H9 (cell line): ENCODE results near the gene AWAT2. TPM values are rescaled to one million over a fixed set of nuclear protein-coding genes. Genes with fewer than 3 reads are reported as not detected.

Experiments
- DNase-seq: peaks from one replicate; pipeline ENCODE4 v3.0.0-alpha.2; 2017
- H2AFZ ChIP-seq: one replicate; pipeline ENCODE4 v1.6.1; 2013; ENCODE audit warnings: mild to moderate bottlenecking, low read length, control low read depth, moderate library complexity
- H2AK5ac ChIP-seq: 2 replicates; pipeline ENCODE4 v1.6.1; 2013; ENCODE audit warnings: low read length, control low read depth, mixed read lengths; ENCODE audit not compliant: insufficient read length
- H2BK120ac ChIP-seq: one replicate; pipeline ENCODE4 v1.6.1; 2013; ENCODE audit warnings: low read depth, mild to moderate bottlenecking, low read length, control low read depth, inconsistent platforms; ENCODE audit not compliant: poor library complexity, severe bottlenecking
- H2BK12ac ChIP-seq: 2 replicates; pipeline ENCODE4 v1.6.1; 2013; ENCODE audit warnings: low read length, control low read depth, mixed read lengths, low read depth; ENCODE audit not compliant: insufficient read length
- H2BK15ac ChIP-seq: 2 replicates; pipeline ENCODE4 v1.6.1; 2013; ENCODE audit warnings: low read depth, low read length, control low read depth
- H2BK20ac ChIP-seq: one replicate; pipeline ENCODE4 v1.6.1; 2013; ENCODE audit warnings: low read depth, mild to moderate bottlenecking, low read length, control low read depth, inconsistent platforms; ENCODE audit not compliant: poor library complexity, severe bottlenecking
- H2BK5ac ChIP-seq: 2 replicates; pipeline ENCODE4 v1.6.1; 2013; ENCODE audit warnings: low read length, control low read depth, mixed read lengths; ENCODE audit not compliant: insufficient read length
- H3K14ac ChIP-seq: 2 replicates; pipeline ENCODE4 v1.6.1; 2013; ENCODE audit warnings: low read length, control low read depth; ENCODE audit not compliant: insufficient read depth
- H3K18ac ChIP-seq: 2 replicates; pipeline ENCODE4 v1.6.1; 2013; ENCODE audit warnings: low read depth, mild to moderate bottlenecking, mixed read lengths, low read length, control low read depth; ENCODE audit not compliant: insufficient read length
- H3K23ac ChIP-seq: 2 replicates; pipeline ENCODE4 v1.6.1; 2013; ENCODE audit warnings: low read length, control low read depth, mixed read lengths, low read depth; ENCODE audit not compliant: insufficient read length
- H3K23me2 ChIP-seq: 2 replicates; pipeline ENCODE4 v1.6.1; 2013; ENCODE audit warnings: low read depth, mild to moderate bottlenecking, mixed read lengths, low read length, control low read depth; ENCODE audit not compliant: insufficient read length, poor library complexity, severe bottlenecking
- H3K27ac ChIP-seq: 2 replicates; pipeline ENCODE4 v1.5.1; 2013; ENCODE audit warnings: low read length, control low read depth, mixed read lengths, low read depth; ENCODE audit not compliant: insufficient read length
- H3K27me3 ChIP-seq: 2 replicates; pipeline ENCODE4 v1.6.1; 2013; ENCODE audit warnings: low read length, control low read depth, inconsistent platforms; ENCODE audit not compliant: insufficient read depth
- H3K4ac ChIP-seq: 2 replicates; pipeline ENCODE4 v1.6.1; 2013; ENCODE audit warnings: low read depth, mild to moderate bottlenecking, control low read depth, inconsistent platforms, low read length, moderate library complexity
- H3K4me1 ChIP-seq: 2 replicates; pipeline ENCODE4 v1.6.1; 2013; ENCODE audit warnings: low read length, control low read depth, inconsistent platforms; ENCODE audit not compliant: insufficient read depth
- H3K4me2 ChIP-seq: 2 replicates; pipeline ENCODE4 v1.6.1; 2013; ENCODE audit warnings: low read length, control low read depth, mixed read lengths; ENCODE audit not compliant: insufficient read length, insufficient read depth
- H3K56ac ChIP-seq: 2 replicates; pipeline ENCODE4 v1.6.1; 2013; ENCODE audit warnings: low read depth, mild to moderate bottlenecking, mixed read lengths, low read length, control low read depth; ENCODE audit not compliant: insufficient read length
- H3K79me1 ChIP-seq: 2 replicates; pipeline ENCODE4 v1.6.1; 2013; ENCODE audit warnings: low read depth, mild to moderate bottlenecking, moderate library complexity, low read length, control low read depth, inconsistent platforms; ENCODE audit not compliant: insufficient read depth, poor library complexity, severe bottlenecking
- H3K79me2 ChIP-seq: 2 replicates; pipeline ENCODE4 v1.6.1; 2013; ENCODE audit warnings: low read length, control low read depth, inconsistent platforms; ENCODE audit not compliant: insufficient read depth
- H3K9ac ChIP-seq: 2 replicates; pipeline ENCODE4 v1.6.1; 2013; ENCODE audit warnings: low read length, control low read depth, mixed read lengths; ENCODE audit not compliant: insufficient read length; ENCODE audit errors: extremely low read depth
- H3K9me3 ChIP-seq: one replicate; pipeline ENCODE4 v1.6.1; 2013; ENCODE audit warnings: low read depth, low read length, inconsistent platforms; ENCODE audit not compliant: control insufficient read depth
- H3T11ph ChIP-seq: one replicate; pipeline ENCODE4 v1.6.1; 2013; ENCODE audit warnings: mild to moderate bottlenecking, low read length, control low read depth, inconsistent platforms
- H4K20me1 ChIP-seq: one replicate; pipeline ENCODE4 v1.6.1; 2013; ENCODE audit not compliant: control insufficient read depth, insufficient read length, insufficient read depth
- H4K5ac ChIP-seq: 2 replicates; pipeline ENCODE4 v1.6.1; 2013; ENCODE audit warnings: low read depth, mild to moderate bottlenecking, mixed read lengths, low read length, control low read depth; ENCODE audit not compliant: insufficient read length
- H4K8ac ChIP-seq: replicated peaks from 2 replicates; pipeline ENCODE4 v1.6.1; 2013; ENCODE audit warnings: low read length, control low read depth, mixed read lengths, low read depth; ENCODE audit not compliant: insufficient read length
- H4K91ac ChIP-seq: 2 replicates; pipeline ENCODE4 v1.6.1; 2013; ENCODE audit warnings: low read depth, mild to moderate bottlenecking, moderate library complexity, mixed read lengths, low read length, control low read depth; ENCODE audit not compliant: insufficient read length
- H3K27ac Mint-ChIP-seq, 3 experiments: 2 replicates in 2 of 3; 3 replicates in 1 of 3; pipeline ENCODE4 v1.8.0; 2020 to 2021; ENCODE audit warnings: mixed read lengths in 3 of 3, mild to moderate bottlenecking in 1 of 3, moderate library complexity in 1 of 3
- H3K27me3 Mint-ChIP-seq: 2 replicates; pipeline ENCODE4 v1.8.0; 2021; ENCODE audit warnings: low read depth, mild to moderate bottlenecking, moderate library complexity, mixed read lengths
- H3K36me3 Mint-ChIP-seq, 3 experiments: 2 replicates in 2 of 3; 3 replicates in 1 of 3; pipeline ENCODE4 v1.8.0; 2020 to 2021; ENCODE audit warnings: low read depth in 3 of 3, mixed read lengths in 3 of 3; ENCODE audit not compliant: insufficient read depth in 1 of 3
- H3K4me1 Mint-ChIP-seq, 2 experiments: 2 replicates each; pipeline ENCODE4 v1.8.0; 2020; ENCODE audit warnings: mixed read lengths in 2 of 2
- H3K4me3 Mint-ChIP-seq, 2 experiments: 2 replicates in 1 of 2; 3 replicates in 1 of 2; pipeline ENCODE4 v1.8.0; 2020 to 2021; ENCODE audit warnings: mild to moderate bottlenecking in 2 of 2, mixed read lengths in 2 of 2, moderate library complexity in 1 of 2
- H3K9me3 Mint-ChIP-seq, 2 experiments: 2 replicates in 1 of 2; 3 replicates in 1 of 2; pipeline ENCODE4 v1.8.0; 2020; ENCODE audit warnings: mild to moderate bottlenecking in 2 of 2, mixed read lengths in 2 of 2, moderate library complexity in 1 of 2
- total RNA-seq: library from RNA; stranded (reverse); gene quantifications from 2 replicates; pipeline ENCODE4 v1.2.1, GENCODE V29; 2021
- TF ChIP-seq, protein P1 (sequence below): fragments of 200-600 bp; sonication (generic); conservative IDR thresholded peaks from 3 replicates; pipeline ENCODE4 v1.8.0; 2021; ENCODE audit warnings: antibody characterized with exemption, mild to moderate bottlenecking

Gene AWAT2
- total RNA-seq, 1 experiment from 2014 or later: not detected

DNA sequence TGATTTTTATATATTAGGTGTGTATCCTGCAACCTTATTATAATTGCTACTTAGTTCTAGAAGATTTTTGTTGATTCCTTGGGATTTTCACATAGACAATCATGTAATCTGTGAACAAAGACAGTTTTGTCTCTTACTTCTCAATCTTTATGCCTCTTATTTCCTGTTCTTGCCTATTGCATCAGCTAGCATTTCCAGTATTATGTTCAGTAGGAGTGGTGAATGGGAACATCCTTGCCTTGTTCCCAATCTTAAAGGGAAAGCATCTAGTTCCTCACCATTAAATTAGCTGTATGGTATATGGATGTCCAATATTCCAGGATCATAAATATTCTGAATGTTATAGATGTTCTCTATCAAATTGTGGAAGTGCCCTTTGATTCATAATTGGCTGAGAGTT, 41.8 kb downstream of the AWAT2 start:
- H2AFZ ChIP-seq: no peak overlapping the region
- no peaks in the 10 kb centered on the region for H4K20me1 ChIP-seq
- no peak overlapping the region for H3K56ac ChIP-seq
- H3K23ac ChIP-seq: no peak overlapping the region
- no peak overlapping the region for H2BK120ac ChIP-seq
- H3K9ac ChIP-seq: no peak overlapping the region
- H3K9me3 Mint-ChIP-seq: peaks cover 65 to 71% of the 10 kb centered on the region in 2 experiments
- H3K9me3 ChIP-seq: peaks cover 2% of the 10 kb centered on the region
- no peaks in the 10 kb centered on the region for H3K27me3 ChIP-seq
- no peak overlapping the region for H2AK5ac ChIP-seq
- no peaks in the 10 kb centered on the region; the same call in 1 of the 2 replicates for H3K4me1 ChIP-seq
- H2BK5ac ChIP-seq: no peak overlapping the region
- H2BK15ac ChIP-seq: no peak overlapping the region
- no peak overlapping the region for H3K4me3 Mint-ChIP-seq
- TF ChIP-seq, protein P1, sequence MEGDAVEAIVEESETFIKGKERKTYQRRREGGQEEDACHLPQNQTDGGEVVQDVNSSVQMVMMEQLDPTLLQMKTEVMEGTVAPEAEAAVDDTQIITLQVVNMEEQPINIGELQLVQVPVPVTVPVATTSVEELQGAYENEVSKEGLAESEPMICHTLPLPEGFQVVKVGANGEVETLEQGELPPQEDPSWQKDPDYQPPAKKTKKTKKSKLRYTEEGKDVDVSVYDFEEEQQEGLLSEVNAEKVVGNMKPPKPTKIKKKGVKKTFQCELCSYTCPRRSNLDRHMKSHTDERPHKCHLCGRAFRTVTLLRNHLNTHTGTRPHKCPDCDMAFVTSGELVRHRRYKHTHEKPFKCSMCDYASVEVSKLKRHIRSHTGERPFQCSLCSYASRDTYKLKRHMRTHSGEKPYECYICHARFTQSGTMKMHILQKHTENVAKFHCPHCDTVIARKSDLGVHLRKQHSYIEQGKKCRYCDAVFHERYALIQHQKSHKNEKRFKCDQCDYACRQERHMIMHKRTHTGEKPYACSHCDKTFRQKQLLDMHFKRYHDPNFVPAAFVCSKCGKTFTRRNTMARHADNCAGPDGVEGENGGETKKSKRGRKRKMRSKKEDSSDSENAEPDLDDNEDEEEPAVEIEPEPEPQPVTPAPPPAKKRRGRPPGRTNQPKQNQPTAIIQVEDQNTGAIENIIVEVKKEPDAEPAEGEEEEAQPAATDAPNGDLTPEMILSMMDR: no peak
- H2BK20ac ChIP-seq: no peak overlapping the region
- no peak overlapping the region for H3K18ac ChIP-seq
- H3K36me3 Mint-ChIP-seq: peaks cover 0 to 3% (median 0%) of the 10 kb centered on the region in 3 experiments; a peak in 3 of 7 replicates
- H3K4ac ChIP-seq: no peak overlapping the region
- no peaks in the 10 kb centered on the region for H3K4me1 Mint-ChIP-seq
- no peak overlapping the region for H2BK12ac ChIP-seq
- no peak for DNase-seq
- no peaks in the 10 kb centered on the region for H3K79me2 ChIP-seq
- H3K23me2 ChIP-seq: no peaks in the 10 kb centered on the region
- no peak overlapping the region for H3K27ac Mint-ChIP-seq
- no peak overlapping the region for H3K4me2 ChIP-seq
- no peak overlapping the region for H4K91ac ChIP-seq
- H3K27me3 Mint-ChIP-seq: no peaks in the 10 kb centered on the region; the same call in 1 of the 2 replicates
- H3K14ac ChIP-seq: no peak overlapping the region
- H4K5ac ChIP-seq: no peak overlapping the region
- no peak overlapping the region for H3T11ph ChIP-seq
- no peak overlapping the region for H4K8ac ChIP-seq
- no peaks in the 10 kb centered on the region for H3K79me1 ChIP-seq
- H3K27ac ChIP-seq: no peak overlapping the region
